ENCODE measurements around the gene EIF5A2.

EIF5A2 gene

GRCh38 chr3:170852324-170852723 lies 56.1 kb downstream of the EIF5A2 start:
- DNase-seq (ENCODE audit: low read depth) = no peak
- H3K4me3 ChIP-seq (ENCODE audit: low read depth, low read length) = no peak overlapping the region
- TF ChIP-seq POLR2A (IDR thresholded peaks at IDR 0.05; ENCODE audit: extremely low read depth, insufficient read length) = no peak
- TF ChIP-seq CTCF (IDR thresholded peaks at IDR 0.05; ENCODE audit: low read depth, low read length) = no peak
- TF ChIP-seq, protein P1, sequence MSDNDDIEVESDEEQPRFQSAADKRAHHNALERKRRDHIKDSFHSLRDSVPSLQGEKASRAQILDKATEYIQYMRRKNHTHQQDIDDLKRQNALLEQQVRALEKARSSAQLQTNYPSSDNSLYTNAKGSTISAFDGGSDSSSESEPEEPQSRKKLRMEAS (IDR thresholded peaks at IDR 0.05; ENCODE audit: low read depth, low read length) = no peak

GRCh38 chr3:170848292-170848917 lies 60.0 kb downstream of the EIF5A2 start:
- no peak for DNase-seq (ENCODE audit: low read depth)
- no peak overlapping the region for H3K4me3 ChIP-seq (ENCODE audit: low read depth, low read length)
- no peak for TF ChIP-seq CTCF (IDR thresholded peaks at IDR 0.05; ENCODE audit: low read depth, low read length)
- TF ChIP-seq MYC (IDR thresholded peaks at IDR 0.05; ENCODE audit: low read depth, low read length) = no peak
- TF ChIP-seq, protein P1 (IDR thresholded peaks at IDR 0.05; ENCODE audit: low read depth, low read length) = no peak
- TF ChIP-seq POLR2A (IDR thresholded peaks at IDR 0.05; ENCODE audit: extremely low read depth, insufficient read length) = no peak

GRCh38 chr3:170844377-170844776 lies 64.1 kb downstream of the EIF5A2 start:
- DNase-seq (ENCODE audit: low read depth) = no peak
- TF ChIP-seq POLR2A (IDR thresholded peaks at IDR 0.05; ENCODE audit: extremely low read depth, insufficient read length) = no peak
- TF ChIP-seq, protein P1 (IDR thresholded peaks at IDR 0.05; ENCODE audit: low read depth, low read length) = no peak
- H3K4me3 ChIP-seq (ENCODE audit: low read depth, low read length) = no peak overlapping the region

DNA sequence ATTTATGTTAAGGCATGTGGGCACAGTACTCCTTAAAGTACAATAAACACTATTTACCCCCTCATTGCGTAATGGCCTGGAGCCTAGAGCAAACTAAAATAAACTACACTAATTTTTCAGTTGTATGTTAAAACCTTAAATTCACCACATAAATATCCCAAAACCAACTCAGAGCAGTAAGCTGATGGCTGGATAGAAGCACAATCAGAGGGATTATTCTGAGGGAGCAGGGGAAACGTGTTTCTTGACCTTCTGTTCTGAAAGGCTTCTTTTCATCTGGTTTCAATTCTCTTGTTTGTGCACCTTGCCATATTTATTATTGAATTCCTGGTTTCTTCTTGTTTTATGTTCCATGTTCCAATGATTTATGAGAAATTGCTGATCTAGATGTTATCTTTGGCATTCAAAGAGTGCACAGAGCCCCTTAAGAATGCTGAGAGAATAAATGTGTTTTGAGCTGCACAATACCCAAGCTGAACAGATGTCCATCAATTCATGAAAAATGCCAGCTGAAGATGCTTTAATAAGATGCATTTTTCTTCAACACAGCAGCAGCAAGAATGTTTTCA lies 68.1 kb downstream of the EIF5A2 start:
- no peak for DNase-seq (ENCODE audit: low read depth)
- TF ChIP-seq, protein P1 (IDR thresholded peaks at IDR 0.05; ENCODE audit: low read depth, low read length) = no peak
- no peak for TF ChIP-seq POLR2A (IDR thresholded peaks at IDR 0.05; ENCODE audit: extremely low read depth, insufficient read length)
- no peak for TF ChIP-seq MYC (IDR thresholded peaks at IDR 0.05; ENCODE audit: low read depth, low read length)
- no peak for TF ChIP-seq CTCF (IDR thresholded peaks at IDR 0.05; ENCODE audit: low read depth, low read length)
- no peak overlapping the region for H3K4me3 ChIP-seq (ENCODE audit: low read depth, low read length)

DNA sequence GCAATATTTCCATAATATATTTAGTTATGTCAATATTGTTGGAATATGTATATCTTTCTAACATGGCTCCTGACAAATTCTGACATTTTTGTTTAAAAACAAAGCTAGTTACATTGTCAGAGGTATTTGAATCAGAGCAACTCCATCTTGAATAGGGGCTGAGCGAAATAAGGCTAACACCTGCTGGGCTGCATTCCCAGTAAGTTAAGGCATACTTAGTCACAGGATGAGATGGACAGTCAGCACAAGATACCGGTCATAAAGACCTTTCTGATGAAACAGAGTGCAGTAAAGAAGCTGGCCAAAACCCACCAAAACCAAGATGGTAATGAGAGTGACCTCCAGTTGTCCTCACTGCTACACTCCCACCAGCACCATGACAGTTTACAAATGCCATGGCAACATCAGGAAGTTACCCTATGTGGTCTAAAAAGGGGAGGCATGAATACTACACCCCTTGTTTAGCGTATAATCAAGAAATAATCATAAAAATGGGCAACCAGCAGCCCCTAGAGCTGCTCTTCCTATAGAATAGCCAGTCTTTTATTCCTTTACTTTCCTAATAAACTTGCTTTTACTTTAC lies 68.8 kb downstream of the EIF5A2 start:
- TF ChIP-seq, protein P1 (IDR thresholded peaks at IDR 0.05; ENCODE audit: low read depth, low read length) = no peak
- TF ChIP-seq MYC (IDR thresholded peaks at IDR 0.05; ENCODE audit: low read depth, low read length) = no peak
- TF ChIP-seq CTCF (IDR thresholded peaks at IDR 0.05; ENCODE audit: low read depth, low read length) = no peak
- TF ChIP-seq POLR2A (IDR thresholded peaks at IDR 0.05; ENCODE audit: extremely low read depth, insufficient read length) = no peak
- no peak for DNase-seq (ENCODE audit: low read depth)
- H3K4me3 ChIP-seq (ENCODE audit: low read depth, low read length) = no peak overlapping the region
